ENCODE data around the gene EFTUD2. TPM values are rescaled to one million over a fixed set of nuclear protein-coding genes. Genes with fewer than 3 reads are reported as not detected.

The EFTUD2 gene
- total and polyA plus RNA-seq, 8 donors: 15.9 to 176 (median 81.8) TPM

DNA sequence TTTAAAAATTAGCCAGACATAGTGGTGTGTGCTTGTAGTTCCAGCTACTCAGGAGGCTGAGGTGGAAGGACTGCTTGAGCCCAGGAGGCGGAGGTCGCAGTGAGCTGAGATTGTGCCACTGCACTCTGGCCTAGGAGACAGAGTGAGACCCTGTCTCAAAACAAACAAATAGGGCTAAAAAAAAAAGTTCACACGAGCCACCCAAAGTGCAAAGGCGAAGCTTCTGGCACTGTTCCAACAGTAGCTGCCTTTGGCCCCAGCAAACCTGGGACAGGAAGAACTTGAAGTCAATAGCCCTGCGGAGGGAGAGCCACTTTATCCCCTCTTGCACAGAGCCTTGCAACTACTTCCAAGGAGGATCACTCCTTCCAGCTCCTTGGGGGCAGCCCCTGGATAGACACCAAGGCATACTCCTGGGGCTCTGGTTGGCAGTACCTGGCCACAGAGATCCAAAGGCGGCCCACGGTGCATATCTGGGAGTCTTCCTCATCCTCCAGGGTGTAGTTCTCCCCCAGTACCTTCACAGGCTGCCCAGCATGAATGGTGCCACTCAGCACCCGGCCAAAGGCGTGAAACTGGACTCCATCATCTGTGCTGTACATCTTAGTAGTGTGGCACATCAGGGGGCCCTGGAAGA is 36.8 kb downstream of the EFTUD2 start:
- peaks cover 0 to 5% (median 0%) of the 10 kb centered on the region in 4 donors for H3K4me1 ChIP-seq
- WGBS, 5 donors: 87 to 94% (median 88%) methylated on average over 9 of the region's 9 CpGs
- H3K9me3 ChIP-seq: no peaks in the 10 kb centered on the region
- DNase-seq: no peak
- intact Hi-C loops (cut with DNase I; ENCODE audit: low total_unique reads): loop anchor here (5.0 kb wide), 1 partner anchor 85 kb away; no protein-coding TSS in a partner anchor
- no peak overlapping the region for H3K4me3 ChIP-seq
- no peak for TF ChIP-seq POLR2AphosphoS5 (IDR thresholded peaks at IDR 0.05)
- H3K27me3 ChIP-seq: no peaks in the 10 kb centered on the region
- no peak overlapping the region for H3K27ac ChIP-seq
- H3K36me3 ChIP-seq: peaks cover 67 to 97% (median 95%) of the 10 kb centered on the region in 4 donors

DNA sequence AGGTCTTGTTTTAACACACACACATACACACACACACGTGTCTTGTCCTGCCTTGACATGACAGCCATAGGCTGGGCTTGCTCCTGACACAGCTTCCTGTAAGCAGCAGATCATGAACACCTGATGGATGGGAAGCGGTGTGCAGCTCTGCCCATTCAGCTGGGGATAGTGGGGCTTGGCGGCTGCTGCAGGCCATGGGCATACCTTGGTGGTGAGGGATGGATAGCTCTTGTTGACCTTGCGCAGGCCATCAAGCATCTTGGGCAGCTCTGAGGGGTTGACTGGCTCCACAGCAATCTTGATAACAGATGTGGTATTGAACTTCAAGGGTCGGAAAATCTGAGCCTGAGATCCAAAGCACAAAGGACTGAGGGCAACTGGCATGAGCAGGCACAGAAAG is 39.5 kb downstream of the EFTUD2 start:
- H3K4me1 ChIP-seq: peaks cover 0 to 1% (median 0%) of the 10 kb centered on the region in 4 donors
- intact Hi-C loops (cut with DNase I; ENCODE audit: low total_unique reads): loop anchor here (5.0 kb wide), 1 partner anchor 82 kb away; no protein-coding TSS in a partner anchor
- no peaks in the 10 kb centered on the region for H3K9me3 ChIP-seq
- no peak overlapping the region for H3K4me3 ChIP-seq
- no peaks in the 10 kb centered on the region for H3K27me3 ChIP-seq
- TF ChIP-seq POLR2A (IDR thresholded peaks at IDR 0.05): no peak
- no peak for TF ChIP-seq EP300 (IDR thresholded peaks at IDR 0.05)
- TF ChIP-seq, protein P1, sequence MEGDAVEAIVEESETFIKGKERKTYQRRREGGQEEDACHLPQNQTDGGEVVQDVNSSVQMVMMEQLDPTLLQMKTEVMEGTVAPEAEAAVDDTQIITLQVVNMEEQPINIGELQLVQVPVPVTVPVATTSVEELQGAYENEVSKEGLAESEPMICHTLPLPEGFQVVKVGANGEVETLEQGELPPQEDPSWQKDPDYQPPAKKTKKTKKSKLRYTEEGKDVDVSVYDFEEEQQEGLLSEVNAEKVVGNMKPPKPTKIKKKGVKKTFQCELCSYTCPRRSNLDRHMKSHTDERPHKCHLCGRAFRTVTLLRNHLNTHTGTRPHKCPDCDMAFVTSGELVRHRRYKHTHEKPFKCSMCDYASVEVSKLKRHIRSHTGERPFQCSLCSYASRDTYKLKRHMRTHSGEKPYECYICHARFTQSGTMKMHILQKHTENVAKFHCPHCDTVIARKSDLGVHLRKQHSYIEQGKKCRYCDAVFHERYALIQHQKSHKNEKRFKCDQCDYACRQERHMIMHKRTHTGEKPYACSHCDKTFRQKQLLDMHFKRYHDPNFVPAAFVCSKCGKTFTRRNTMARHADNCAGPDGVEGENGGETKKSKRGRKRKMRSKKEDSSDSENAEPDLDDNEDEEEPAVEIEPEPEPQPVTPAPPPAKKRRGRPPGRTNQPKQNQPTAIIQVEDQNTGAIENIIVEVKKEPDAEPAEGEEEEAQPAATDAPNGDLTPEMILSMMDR (IDR thresholded peaks at IDR 0.05): no peak
- no peak for TF ChIP-seq POLR2AphosphoS5 (IDR thresholded peaks at IDR 0.05)
- H3K27ac ChIP-seq: no peak overlapping the region
- whole genome bisulfite sequencing, 5 donors: 82 to 95% (median 93%) methylated on average over 5 of the region's 5 CpGs
- peaks cover 86 to 100% (median 100%) of the 10 kb centered on the region in 4 donors for H3K36me3 ChIP-seq
- no peak for DNase-seq

DNA sequence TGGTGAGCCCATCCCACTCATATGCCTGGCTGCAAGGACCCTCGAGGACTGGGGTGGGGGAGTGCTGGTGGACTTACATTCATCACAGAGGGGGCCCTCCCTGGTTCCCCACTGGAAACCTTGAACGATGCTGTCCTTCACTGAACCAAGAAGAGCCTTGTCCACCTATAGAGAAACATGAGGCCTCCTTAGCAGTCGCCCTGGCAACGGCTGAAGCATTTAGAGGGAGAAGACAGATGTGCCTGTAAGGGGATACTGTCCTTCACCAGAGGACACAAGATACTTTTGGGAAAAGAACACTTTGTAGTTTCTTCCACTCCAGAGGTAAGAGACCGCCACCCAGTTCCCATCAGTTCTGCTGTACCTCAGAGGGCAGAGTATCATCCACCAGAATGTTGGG is 45.1 kb downstream of the EFTUD2 start:
- DNase-seq: no peak
- WGBS, 5 donors: 89 to 98% (median 94%) methylated on average over 5 of the region's 5 CpGs
- intact Hi-C loops (cut with DNase I; ENCODE audit: low total_unique reads): no loop called here
- Histone ChIP-seq H3K4me1 (no peaks in the 10 kb centered on the region), H3K27ac (no peak overlapping the region), H3K9me3 (no peaks in the 10 kb centered on the region), H3K4me3 (no peak overlapping the region), H3K27me3 (no peaks in the 10 kb centered on the region), H3K36me3 (peaks cover 78 to 100% (median 97%) of the 10 kb centered on the region in 4 donors)
- TF ChIP-seq EP300 (IDR thresholded peaks at IDR 0.05) (no peak), POLR2AphosphoS5 (IDR thresholded peaks at IDR 0.05) (no peak), POLR2A (IDR thresholded peaks at IDR 0.05) (no peak)
- TF ChIP-seq, protein P1 (IDR thresholded peaks at IDR 0.05): no peak

DNA sequence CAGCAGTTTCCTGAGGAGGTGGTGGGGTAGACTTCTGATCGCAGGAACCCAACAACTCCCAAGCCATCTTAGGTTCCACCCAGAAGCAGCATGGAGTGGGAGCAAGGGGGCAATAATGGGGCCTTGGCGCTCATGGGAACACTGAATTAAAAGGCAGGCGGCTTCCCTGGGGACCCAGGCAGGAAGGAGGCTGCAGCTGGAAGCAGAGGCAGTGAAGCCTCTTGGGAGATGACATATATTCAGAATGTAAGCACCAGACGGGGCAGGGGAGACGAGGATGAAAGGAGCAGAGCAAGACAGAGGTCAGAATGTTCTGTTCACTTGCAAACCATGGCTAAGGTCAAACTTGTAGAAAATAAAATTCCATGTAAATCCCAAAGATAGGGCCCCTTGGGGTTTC is 48.6 kb downstream of the EFTUD2 start:
- intact Hi-C loops (cut with DNase I; ENCODE audit: low total_unique reads): no loop called here
- no peaks in the 10 kb centered on the region for H3K4me1 ChIP-seq
- TF ChIP-seq EP300 (IDR thresholded peaks at IDR 0.05): no peak
- TF ChIP-seq POLR2A (IDR thresholded peaks at IDR 0.05): no peak
- no peak for TF ChIP-seq POLR2AphosphoS5 (IDR thresholded peaks at IDR 0.05)
- TF ChIP-seq, protein P1 (IDR thresholded peaks at IDR 0.05): no peak
- no peaks in the 10 kb centered on the region for H3K9me3 ChIP-seq
- no peak overlapping the region for H3K4me3 ChIP-seq
- H3K27me3 ChIP-seq: no peaks in the 10 kb centered on the region
- peaks cover 50 to 68% (median 64%) of the 10 kb centered on the region in 4 donors for H3K36me3 ChIP-seq
- peak in 1 of 2 donors; percentile 22 for DNase-seq
- peak overlapping the region in 1 of 5 donors; percentile 26 for H3K27ac ChIP-seq
- WGBS, 5 donors: 73 to 91% (median 84%) methylated on average over 5 of the region's 5 CpGs

DNA sequence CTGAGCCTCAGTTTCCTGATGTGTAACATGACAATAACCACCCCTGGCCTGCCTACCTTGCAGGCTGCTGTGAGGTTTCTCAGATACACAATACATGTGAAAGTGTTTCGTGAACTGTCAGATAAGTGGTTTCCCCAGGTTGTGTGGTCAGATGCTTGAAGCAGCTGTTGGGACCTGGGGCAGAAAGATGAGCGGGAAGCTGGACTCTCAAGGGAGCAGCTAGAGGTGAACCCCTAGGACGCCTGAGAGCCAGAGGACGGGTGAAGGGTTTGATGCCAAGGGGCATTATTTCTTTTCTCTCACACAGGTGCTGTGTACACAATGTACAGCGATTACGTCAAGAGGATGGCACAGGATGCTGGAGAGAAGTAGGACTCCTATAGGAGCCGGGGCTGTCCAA is 49.2 kb downstream of the EFTUD2 start:
- peak overlapping the region in 1 of 5 donors; percentile 26 for H3K27ac ChIP-seq
- whole genome bisulfite sequencing, 5 donors: 84 to 95% (median 90%) methylated on average over 7 of the region's 7 CpGs
- peaks cover 44 to 62% (median 58%) of the 10 kb centered on the region in 4 donors for H3K36me3 ChIP-seq

More for the DNA sequence above, 49.2 kb downstream of the EFTUD2 start:
- TF ChIP-seq POLR2A (IDR thresholded peaks at IDR 0.05) (no peak), EP300 (IDR thresholded peaks at IDR 0.05) (no peak)
- Histone ChIP-seq H3K27me3 (no peaks in the 10 kb centered on the region), H3K9me3 (no peaks in the 10 kb centered on the region), H3K4me3 (no peak overlapping the region), H3K4me1 (no peaks in the 10 kb centered on the region)
- DNase-seq: no peak
- intact Hi-C loops (cut with DNase I; ENCODE audit: low total_unique reads): no loop called here

All from stomach (tissue), 9 donors.